HepG2 (cell line): Measurements from ENCODE around the gene COBLL1. TPM values are rescaled to one million over a fixed set of nuclear protein-coding genes. Genes with fewer than 3 reads are reported as not detected.

Experiments used
- DPF2 ChIP-seq: sonication (generic); formaldehyde crosslinking; IDR thresholded peaks from 2 replicates; pipeline ENCODE4 v1.4.0; 2020; ENCODE audit warnings: mild to moderate bottlenecking, low read depth, missing genetic modification reagents, borderline replicate concordance
- ETV5 ChIP-seq: IDR thresholded peaks from 2 replicates; pipeline ENCODE4 v1.6.1; 2018; ENCODE audit warnings: missing biosample characterization, missing genetic modification reagents, inconsistent platforms, borderline replicate concordance
- LCORL ChIP-seq, 2 experiments: fragments of 450-650 bp in 1 of 2; sonication (generic) in 1 of 2; formaldehyde crosslinking in 1 of 2; IDR thresholded peaks; 2 replicates each; pipeline versions ENCODE4 v1.5.0 to v1.6.1; 2017 to 2020; ENCODE audit warnings: antibody characterized with exemption in 1 of 2, missing genetic modification reagents in 1 of 2
- RFX1 ChIP-seq: fragments of 450-650 bp; IDR thresholded peaks from 2 replicates; pipeline ENCODE4 v1.6.1; 2017
- SRSF4 ChIP-seq: fragments of 200-400 bp; formaldehyde crosslinking; IDR thresholded peaks from one replicate; pipeline ENCODE4 v1.6.1; 2018; ENCODE audit warnings: mild to moderate bottlenecking, low read depth, low read length, moderate library complexity; ENCODE audit not compliant: poor library complexity, severe bottlenecking
- TBX2 ChIP-seq: sonication (generic); formaldehyde crosslinking; IDR thresholded peaks from 2 replicates; pipeline ENCODE4 v1.5.0; 2020; ENCODE audit warnings: missing genetic modification reagents, mild to moderate bottlenecking, borderline replicate concordance
- YEATS4 ChIP-seq: sonication (generic); formaldehyde crosslinking; IDR thresholded peaks from 2 replicates; pipeline ENCODE4 v1.4.0; 2020; ENCODE audit warnings: missing genetic modification reagents, borderline replicate concordance
- ZBTB21 ChIP-seq: sonication (generic); formaldehyde crosslinking; IDR thresholded peaks from 2 replicates; pipeline ENCODE4 v1.4.0; 2020; ENCODE audit warnings: missing genetic modification reagents
- ZNF362 ChIP-seq: sonication (generic); formaldehyde crosslinking; IDR thresholded peaks from 2 replicates; pipeline ENCODE4 v1.4.0; 2020; ENCODE audit warnings: missing genetic modification reagents, mild to moderate bottlenecking, borderline replicate concordance
- ZNF513 ChIP-seq: sonication (generic); formaldehyde crosslinking; conservative IDR thresholded peaks from 2 replicates; pipeline ENCODE4 v1.5.0; 2020; ENCODE audit warnings: missing genetic modification reagents
- ZNF563 ChIP-seq: sonication (generic); formaldehyde crosslinking; IDR thresholded peaks from 2 replicates; pipeline ENCODE4 v1.8.0; 2022; ENCODE audit warnings: mild to moderate bottlenecking, moderate library complexity, missing genetic modification reagents
- ZNF749 ChIP-seq: sonication (generic); formaldehyde crosslinking; IDR thresholded peaks from 2 replicates; pipeline ENCODE4 v1.8.0; 2022; ENCODE audit warnings: mild to moderate bottlenecking, missing genetic modification reagents, moderate library complexity, borderline replicate concordance
- ZNF772 ChIP-seq: sonication (generic); formaldehyde crosslinking; IDR thresholded peaks from 2 replicates; pipeline ENCODE4 v1.5.0; 2020; ENCODE audit warnings: mild to moderate bottlenecking, missing genetic modification reagents
- ZSCAN20 ChIP-seq: sonication (generic); formaldehyde crosslinking; IDR thresholded peaks from 2 replicates; pipeline ENCODE4 v1.4.0; 2020; ENCODE audit warnings: missing genetic modification reagents, mild to moderate bottlenecking, borderline replicate concordance
- polyA plus RNA-seq, 8 experiments: library from polyadenylated mRNA; depleted of rRNA in 3 of 8; stranded (reverse) in 7 of 8; unstranded in 1 of 8; fragments of >200 nt; fragmentation: Illumina TruSeq in 4 of 8; extraction: Trizol in 4 of 8; gene quantifications; 2 replicates each; pipeline versions ENCODE4 v1.2.1 to v1.2.3, GENCODE V29; 2011 to 2016; ENCODE audit warnings: low read depth in 4 of 8, missing spikeins in 1 of 8, mixed read lengths in 1 of 8; ENCODE audit not compliant: insufficient read depth in 1 of 8
- total RNA-seq, 5 experiments: library from RNA; depleted of rRNA; stranded (reverse); fragments of >200 nt; fragmentation: Illumina TruSeq; extraction: Trizol; gene quantifications; 2 replicates each; pipeline ENCODE4 v1.2.3, GENCODE V29; 2016; ENCODE audit warnings: low read depth in 1 of 5
- TF ChIP-seq, protein P1 (sequence below): sonication (generic); formaldehyde crosslinking; IDR thresholded peaks from 2 replicates; pipeline ENCODE4 v1.8.1; 2023; ENCODE audit warnings: mild to moderate bottlenecking, missing genetic modification reagents
- TF ChIP-seq, protein P2 (sequence below): sonication (generic); formaldehyde crosslinking; IDR thresholded peaks from 2 replicates; pipeline ENCODE4 v1.4.0; 2020; ENCODE audit warnings: mild to moderate bottlenecking, missing genetic modification reagents

COBLL1 gene
- total and polyA plus RNA-seq, 2 of the 13 experiments (the other 11 are each of a cell fraction or from before 2014, with no cell fraction given): 32.6 to 86.8 TPM

- TF ChIP-seq LCORL (IDR thresholded peaks at IDR 0.05) (no peak), LCORL (CRISPR knock-in tag; IDR thresholded peaks at IDR 0.05) (no peak; the same call in 1 of the 2 replicates), ZNF513 (CRISPR knock-in tag) (0 out of 2 replicates have a peak, but pooled peaks have one; percentile 34), DPF2 (CRISPR knock-in tag) (no peak), SRSF4 (no peak), TBX2 (CRISPR knock-in tag) (no peak; the same call in 1 of the 2 replicates), ZNF362 (CRISPR knock-in tag) (no peak), ZNF563 (CRISPR knock-in tag) (peak; percentile 18; the same call in 1 of the 2 replicates), ZBTB21 (CRISPR knock-in tag) (no peak), ZNF749 (peak; percentile 71; the same call in 1 of the 2 replicates), ZSCAN20 (CRISPR knock-in tag) (peak; percentile 49; the same call in 1 of the 2 replicates), YEATS4 (peak; percentile 51), ZNF772 (CRISPR knock-in tag) (peak; percentile 38; the same call in 1 of the 2 replicates), ETV5 (CRISPR knock-in tag) (peak; percentile 22; the same call in 1 of the 2 replicates), RFX1 (no peak)
- TF ChIP-seq, protein P1, sequence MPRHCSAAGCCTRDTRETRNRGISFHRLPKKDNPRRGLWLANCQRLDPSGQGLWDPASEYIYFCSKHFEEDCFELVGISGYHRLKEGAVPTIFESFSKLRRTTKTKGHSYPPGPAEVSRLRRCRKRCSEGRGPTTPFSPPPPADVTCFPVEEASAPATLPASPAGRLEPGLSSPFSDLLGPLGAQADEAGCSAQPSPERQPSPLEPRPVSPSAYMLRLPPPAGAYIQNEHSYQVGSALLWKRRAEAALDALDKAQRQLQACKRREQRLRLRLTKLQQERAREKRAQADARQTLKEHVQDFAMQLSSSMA (CRISPR knock-in tag): peak; percentile 85
- TF ChIP-seq, protein P2, sequence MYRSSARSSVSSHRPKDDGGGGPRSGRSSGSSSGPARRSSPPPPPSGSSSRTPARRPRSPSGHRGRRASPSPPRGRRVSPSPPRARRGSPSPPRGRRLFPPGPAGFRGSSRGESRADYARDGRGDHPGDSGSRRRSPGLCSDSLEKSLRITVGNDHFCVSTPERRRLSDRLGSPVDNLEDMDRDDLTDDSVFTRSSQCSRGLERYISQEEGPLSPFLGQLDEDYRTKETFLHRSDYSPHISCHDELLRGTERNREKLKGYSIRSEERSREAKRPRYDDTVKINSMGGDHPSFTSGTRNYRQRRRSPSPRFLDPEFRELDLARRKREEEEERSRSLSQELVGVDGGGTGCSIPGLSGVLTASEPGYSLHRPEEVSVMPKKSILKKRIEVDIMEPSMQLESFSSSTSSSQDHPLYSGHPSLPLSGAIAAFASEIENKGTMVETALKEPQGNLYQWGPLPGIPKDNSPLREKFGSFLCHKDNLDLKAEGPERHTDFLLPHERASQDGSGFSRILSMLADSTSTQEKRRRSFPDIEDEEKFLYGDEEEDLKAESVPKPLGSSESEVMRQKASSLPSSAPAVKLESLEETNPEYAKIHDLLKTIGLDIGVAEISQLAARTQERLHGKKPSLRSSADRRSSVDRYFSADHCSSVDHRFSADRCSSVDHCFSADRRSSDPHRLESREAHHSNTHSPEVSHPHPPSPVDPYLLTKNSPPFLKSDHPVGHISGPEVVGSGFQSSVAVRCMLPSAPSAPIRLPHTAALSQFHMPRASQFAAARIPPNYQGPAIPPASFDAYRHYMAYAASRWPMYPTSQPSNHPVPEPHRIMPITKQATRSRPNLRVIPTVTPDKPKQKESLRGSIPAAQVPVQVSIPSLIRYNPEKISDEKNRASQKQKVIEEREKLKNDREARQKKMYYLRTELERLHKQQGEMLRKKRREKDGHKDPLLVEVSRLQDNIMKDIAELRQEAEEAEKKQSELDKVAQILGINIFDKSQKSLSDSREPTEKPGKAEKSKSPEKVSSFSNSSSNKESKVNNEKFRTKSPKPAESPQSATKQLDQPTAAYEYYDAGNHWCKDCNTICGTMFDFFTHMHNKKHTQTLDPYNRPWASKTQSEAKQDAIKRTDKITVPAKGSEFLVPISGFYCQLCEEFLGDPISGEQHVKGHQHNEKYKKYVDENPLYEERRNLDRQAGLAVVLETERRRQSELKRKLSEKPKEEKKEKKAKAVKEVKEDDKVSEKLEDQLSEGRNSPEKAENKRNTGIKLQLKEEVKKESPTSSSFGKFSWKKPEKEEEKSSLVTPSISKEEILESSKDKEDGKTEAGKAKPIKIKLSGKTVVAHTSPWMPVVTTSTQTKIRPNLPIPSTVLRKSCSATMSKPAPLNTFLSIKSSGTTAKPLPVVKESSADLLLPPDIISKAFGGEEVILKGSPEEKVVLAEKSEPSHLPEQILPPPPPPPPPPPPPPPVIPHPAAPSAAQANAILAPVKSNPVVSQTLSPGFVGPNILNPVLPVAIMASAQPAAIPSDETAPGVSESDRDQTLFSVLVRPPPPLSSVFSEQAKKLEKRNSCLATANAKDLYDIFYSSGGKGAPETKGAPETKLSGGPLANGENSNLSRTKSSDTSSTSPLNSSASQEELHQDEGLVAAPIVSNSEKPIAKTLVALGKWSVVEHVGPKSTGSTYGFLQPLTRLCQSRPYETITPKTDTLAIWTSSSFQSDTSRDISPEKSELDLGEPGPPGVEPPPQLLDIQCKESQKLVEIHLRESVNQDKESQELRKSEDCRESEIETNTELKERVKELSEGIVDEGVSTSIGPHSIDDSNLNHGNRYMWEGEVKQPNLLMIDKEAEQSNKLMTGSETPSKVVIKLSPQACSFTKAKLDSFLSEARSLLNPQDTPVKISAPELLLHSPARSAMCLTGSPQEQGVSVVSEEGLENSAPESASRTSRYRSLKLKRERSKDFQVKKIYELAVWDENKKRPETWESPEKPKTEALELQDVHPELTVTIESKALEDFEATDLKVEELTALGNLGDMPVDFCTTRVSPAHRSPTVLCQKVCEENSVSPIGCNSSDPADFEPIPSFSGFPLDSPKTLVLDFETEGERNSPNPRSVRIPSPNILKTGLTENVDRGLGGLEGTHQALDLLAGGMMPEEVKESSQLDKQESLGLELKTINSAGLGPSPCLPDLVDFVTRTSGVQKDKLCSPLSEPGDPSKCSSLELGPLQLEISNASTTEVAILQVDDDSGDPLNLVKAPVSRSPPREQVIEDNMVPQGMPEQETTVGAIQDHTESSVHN (CRISPR knock-in tag): peak; percentile 66; the same call in 1 of the 2 replicates
Observed at GRCh38 chr2:164840930-164841718, 499 bp downstream of the COBLL1 start (continued).
